GM10266 (cell line): Measurements from ENCODE around the gene ATP2C2.

Source experiments
- DNase-seq: peaks from one replicate; pipeline ENCODE4 v3.0.0; 2012; ENCODE audit errors: extremely low spot score
- CTCF ChIP-seq: IDR thresholded peaks from 2 replicates; pipeline ENCODE4 v1.5.1; 2012; ENCODE audit warnings: mild to moderate bottlenecking, low read depth; ENCODE audit not compliant: control insufficient read depth, insufficient read depth; ENCODE audit errors: missing control alignments

The ATP2C2 gene

GRCh38 chr16:84367297-84367680, 1.0 kb upstream of the ATP2C2 start:
- TF ChIP-seq CTCF: no peak
- no peak for DNase-seq

- no peak for DNase-seq
- TF ChIP-seq CTCF: no peak
Measured at GRCh38 chr16:84367750-84368307, 509 bp upstream of the ATP2C2 start.

GRCh38 chr16:84369105-84369504, 767 bp downstream of the ATP2C2 start:
- no peak for DNase-seq
- TF ChIP-seq CTCF: no peak

GRCh38 chr16:84369938-84370627, 1.7 kb downstream of the ATP2C2 start:
- DNase-seq: no peak

GRCh38 chr16:84370723-84371552, 2.6 kb downstream of the ATP2C2 start:
- TF ChIP-seq CTCF: no peak
- DNase-seq: no peak

More at GRCh38 chr16:84369938-84370627, 1.7 kb downstream of the ATP2C2 start:
- no peak for TF ChIP-seq CTCF

GRCh38 chr16:84371553-84371865, 3.2 kb downstream of the ATP2C2 start:
- no peak for TF ChIP-seq CTCF
- DNase-seq: no peak
